HG03196 (cell line): ENCODE results near the gene HOATZ.

ENCODE experiments used
- ATAC-seq: cut with Tn5 transposase; IDR thresholded peaks from one replicate; pipeline ENCODE4 v1.9.1; 2021; ENCODE audit not compliant: unreplicated experiment

HOATZ gene

GRCh38 chr11:111575740-111576139 lies 61.2 kb downstream of the HOATZ start:
- ATAC-seq: no peak

GRCh38 chr11:111577821-111578220 lies 63.2 kb downstream of the HOATZ start:
- ATAC-seq: no peak

- ATAC-seq: no peak
These were observed 66.8 kb downstream of the HOATZ start for GRCh38 chr11:111581341-111581740.

- ATAC-seq: no peak
These were observed 67.6 kb downstream of the HOATZ start for GRCh38 chr11:111582163-111582562.

- ATAC-seq: no peak
These were observed 68.3 kb downstream of the HOATZ start for GRCh38 chr11:111582881-111583280.

- ATAC-seq: no peak
These were observed 70.8 kb downstream of the HOATZ start for GRCh38 chr11:111585371-111585770.

- ATAC-seq: no peak
These were observed 71.8 kb downstream of the HOATZ start for GRCh38 chr11:111586388-111586831.
